Measurements from ENCODE around the gene IL2RA. TPM values are rescaled to one million over a fixed set of nuclear protein-coding genes. Genes with fewer than 3 reads are reported as not detected.

Gene IL2RA
- total and polyA plus RNA-seq, 2 donors (not counting 3 experiments of a cell fraction or from before 2014, with no cell fraction given) = not detected

DNA sequence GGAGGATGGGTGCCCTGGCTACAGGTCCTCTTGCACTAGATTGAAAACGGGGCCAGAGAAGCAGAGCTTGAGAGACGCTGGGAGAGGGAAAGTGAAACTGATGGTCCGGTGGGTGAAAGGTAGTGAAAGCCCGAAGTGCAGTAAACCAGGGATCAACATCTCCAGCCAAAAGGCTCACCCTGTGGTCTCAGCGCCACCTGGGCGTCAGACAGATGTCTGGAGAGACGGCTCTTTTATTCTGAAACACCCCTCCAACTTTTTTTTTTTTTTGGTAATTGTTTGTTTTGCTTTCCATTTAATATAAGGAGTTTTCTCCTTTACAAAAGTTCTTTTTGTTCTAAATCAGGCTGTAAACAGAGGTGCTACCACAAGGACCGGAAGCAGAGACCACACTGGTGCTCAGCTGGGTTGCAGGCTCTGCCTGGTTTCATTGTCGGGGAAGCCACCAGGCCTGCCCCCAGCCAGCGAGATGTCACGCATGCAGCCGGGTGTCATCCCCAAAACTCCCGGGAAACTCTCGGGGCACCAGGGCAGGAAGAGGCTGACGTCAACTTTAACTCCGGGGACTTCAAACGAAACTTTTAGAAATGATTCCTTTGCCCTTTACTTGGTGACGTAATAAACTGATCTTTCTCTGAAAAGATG lies 11.2 kb downstream of the IL2RA start:
- peaks cover 0 to 5% of the 10 kb centered on the region in 2 experiments for H3K27me3 ChIP-seq (ENCODE audit: control insufficient read depth in 2 of 2, insufficient read depth in 2 of 2, low read length in 2 of 2)
- H3K4me2 ChIP-seq (ENCODE audit: insufficient read depth, low read length) = no peak overlapping the region
- intact Hi-C loops (cut with micrococcal nuclease) (no loop called here), dilution Hi-C loops (cut with MboI; ENCODE audit: extremely low pct_ligation_motif_present, low sequenced_read_pairs) (no loop called here)
- no peak overlapping the region for H3K9ac ChIP-seq (replicated peaks; ENCODE audit: extremely low read depth, insufficient read depth, low read length)
- DNase-seq (ENCODE audit: low read depth, low spot score) (no peak), FAIRE-seq (no peak)
- no peak for TF ChIP-seq POLR2AphosphoS5 (IDR thresholded peaks at IDR 0.05; ENCODE audit: insufficient read depth, low read depth, low read length)
- H3K9me3 ChIP-seq (replicated peaks; ENCODE audit: control insufficient read depth, insufficient read depth, low read length) = no peaks in the 10 kb centered on the region
- no TSS peak for BruUV-seq (replicated peaks)
- no peak overlapping the region for H2AFZ ChIP-seq (ENCODE audit: low read depth, low read length)
- CTCF ChIA-PET = no interaction called here
- H3K36me3 ChIP-seq (ENCODE audit: control insufficient read depth in 2 of 2, extremely low read depth in 1 of 2, insufficient read depth in 2 of 2, low read length in 2 of 2) = no peaks in the 10 kb centered on the region
- H3K27ac ChIP-seq (ENCODE audit: insufficient read depth, low read depth, low read length) = no peak overlapping the region
- peaks cover 9% of the 10 kb centered on the region for H3K4me1 ChIP-seq (ENCODE audit: control insufficient read depth, extremely low read depth, insufficient read depth, low read length)
- H3K9me1 ChIP-seq (replicated peaks; ENCODE audit: control insufficient read depth, extremely low read depth, insufficient read depth, low read length) = no peaks in the 10 kb centered on the region
- H3K4me3 ChIP-seq (replicated peaks in 1 of 3; ENCODE audit: insufficient read depth in 1 of 3, low read depth in 1 of 3, low read length in 3 of 3) = no peak overlapping the region
- no peaks in the 10 kb centered on the region for H4K20me1 ChIP-seq (replicated peaks; ENCODE audit: control insufficient read depth, extremely low read depth, insufficient read depth, low read length)
- no peaks in the 10 kb centered on the region for H3K79me2 ChIP-seq (ENCODE audit: control insufficient read depth, insufficient read depth, low read length)
- POLR2A ChIA-PET = interaction anchor here (0.6 kb wide), 1 partner anchor 13 kb away, joined by 3 read pairs; no protein-coding TSS in a partner anchor

DNA sequence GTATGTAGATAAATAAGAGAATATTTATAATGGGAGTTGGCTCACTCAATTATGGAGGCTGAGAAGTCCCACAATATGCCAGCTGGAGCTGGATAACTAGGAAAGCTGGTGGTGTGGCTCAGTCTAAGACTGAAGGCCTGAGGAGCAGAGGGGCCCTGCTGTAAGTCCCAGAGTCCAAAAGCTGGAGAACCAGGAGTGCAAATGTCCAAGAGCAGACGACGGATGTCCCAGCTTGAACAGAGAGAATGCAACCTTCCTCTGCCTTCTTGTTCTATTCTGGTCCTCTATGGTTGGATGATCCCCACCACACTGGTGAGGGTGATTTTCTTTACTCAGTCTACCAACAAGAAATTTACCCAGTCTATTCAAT lies 13.2 kb downstream of the IL2RA start:
- H3K4me2 ChIP-seq (ENCODE audit: insufficient read depth, low read length) = no peak overlapping the region
- no peak for FAIRE-seq
- DNase-seq (ENCODE audit: low read depth, low spot score) = no peak
- no peaks in the 10 kb centered on the region for H4K20me1 ChIP-seq (replicated peaks; ENCODE audit: control insufficient read depth, extremely low read depth, insufficient read depth, low read length)
- no peaks in the 10 kb centered on the region for H3K9me1 ChIP-seq (replicated peaks; ENCODE audit: control insufficient read depth, extremely low read depth, insufficient read depth, low read length)
- peaks cover 9% of the 10 kb centered on the region for H3K4me1 ChIP-seq (ENCODE audit: control insufficient read depth, extremely low read depth, insufficient read depth, low read length)
- H3K9me3 ChIP-seq (replicated peaks; ENCODE audit: control insufficient read depth, insufficient read depth, low read length) = no peaks in the 10 kb centered on the region
- H3K9ac ChIP-seq (replicated peaks; ENCODE audit: extremely low read depth, insufficient read depth, low read length) = no peak overlapping the region
- H3K27me3 ChIP-seq (ENCODE audit: control insufficient read depth in 2 of 2, insufficient read depth in 2 of 2, low read length in 2 of 2) = peaks cover 3 to 4% of the 10 kb centered on the region in 2 experiments
- intact Hi-C loops (cut with micrococcal nuclease) (no loop called here), dilution Hi-C loops (cut with MboI; ENCODE audit: extremely low pct_ligation_motif_present, low sequenced_read_pairs) (no loop called here)
- H2AFZ ChIP-seq (ENCODE audit: low read depth, low read length) = no peak overlapping the region
- ChIA-PET POLR2A (no interaction called here), CTCF (interaction anchor here (1.2 kb wide), 1 partner anchor 353 kb away, joined by 3 read pairs; no protein-coding TSS in a partner anchor)
- no peak for TF ChIP-seq JUN (IDR thresholded peaks at IDR 0.05; ENCODE audit: borderline replicate concordance, insufficient read depth, insufficient read length, low read depth)
- no peak for TF ChIP-seq MYC (IDR thresholded peaks at IDR 0.05; ENCODE audit: low read depth, low read length)
- TF ChIP-seq, protein P1, sequence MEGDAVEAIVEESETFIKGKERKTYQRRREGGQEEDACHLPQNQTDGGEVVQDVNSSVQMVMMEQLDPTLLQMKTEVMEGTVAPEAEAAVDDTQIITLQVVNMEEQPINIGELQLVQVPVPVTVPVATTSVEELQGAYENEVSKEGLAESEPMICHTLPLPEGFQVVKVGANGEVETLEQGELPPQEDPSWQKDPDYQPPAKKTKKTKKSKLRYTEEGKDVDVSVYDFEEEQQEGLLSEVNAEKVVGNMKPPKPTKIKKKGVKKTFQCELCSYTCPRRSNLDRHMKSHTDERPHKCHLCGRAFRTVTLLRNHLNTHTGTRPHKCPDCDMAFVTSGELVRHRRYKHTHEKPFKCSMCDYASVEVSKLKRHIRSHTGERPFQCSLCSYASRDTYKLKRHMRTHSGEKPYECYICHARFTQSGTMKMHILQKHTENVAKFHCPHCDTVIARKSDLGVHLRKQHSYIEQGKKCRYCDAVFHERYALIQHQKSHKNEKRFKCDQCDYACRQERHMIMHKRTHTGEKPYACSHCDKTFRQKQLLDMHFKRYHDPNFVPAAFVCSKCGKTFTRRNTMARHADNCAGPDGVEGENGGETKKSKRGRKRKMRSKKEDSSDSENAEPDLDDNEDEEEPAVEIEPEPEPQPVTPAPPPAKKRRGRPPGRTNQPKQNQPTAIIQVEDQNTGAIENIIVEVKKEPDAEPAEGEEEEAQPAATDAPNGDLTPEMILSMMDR (IDR thresholded peaks at IDR 0.05; ENCODE audit: extremely low read depth in 1 of 2, insufficient read depth in 1 of 2, low read depth in 1 of 2, low read length in 2 of 2) = no peak
- TF ChIP-seq GATA2 (IDR thresholded peaks at IDR 0.05; ENCODE audit: insufficient read depth, insufficient read length, low read depth, low read length) = no peak
- no peak overlapping the region for H3K4me3 ChIP-seq (replicated peaks in 1 of 3; ENCODE audit: insufficient read depth in 1 of 3, low read depth in 1 of 3, low read length in 3 of 3)
- no peak overlapping the region for H3K27ac ChIP-seq (ENCODE audit: insufficient read depth, low read depth, low read length)
- no peaks in the 10 kb centered on the region for H3K79me2 ChIP-seq (ENCODE audit: control insufficient read depth, insufficient read depth, low read length)
- H3K36me3 ChIP-seq (ENCODE audit: control insufficient read depth in 2 of 2, extremely low read depth in 1 of 2, insufficient read depth in 2 of 2, low read length in 2 of 2) = no peaks in the 10 kb centered on the region
- BruUV-seq (replicated peaks) = no TSS peak

Measured in endothelial cell of umbilical vein (primary cell).